Astrocyte of the spinal cord (primary cell): ENCODE measurements around the gene DDX54.
A peak's percentile ranks its signal among the peaks of the same experiment; 100 is the strongest.

ENCODE experiments used
- DNase-seq: peaks from one replicate; pipeline ENCODE4 v3.0.0; 2011; ENCODE audit warnings: low read depth, low spot score
- H3K4me3 ChIP-seq: 2 replicates; pipeline ENCODE4 v1.5.1; 2011; ENCODE audit warnings: low read depth, mild to moderate bottlenecking, low read length, moderate library complexity
- CTCF ChIP-seq: IDR thresholded peaks from 2 replicates; pipeline ENCODE4 v1.5.1; 2012; ENCODE audit warnings: low read depth, mild to moderate bottlenecking, low read length, inconsistent platforms
- in situ Hi-C: cut with HindIII; loops from 2 replicates; pipeline ENCODE4 v1.10.0; 2017; ENCODE audit warnings: low sequenced_read_pairs

DDX54 gene

GRCh38 chr12:113197518-113198077 lies 12.3 kb upstream of the DDX54 start:
- no peak for DNase-seq
- no peak overlapping the region for H3K4me3 ChIP-seq
- in situ Hi-C loops, result no loop called here
- TF ChIP-seq CTCF, result no peak

GRCh38 chr12:113196990-113197389 lies 11.7 kb upstream of the DDX54 start:
- TF ChIP-seq CTCF, result peak; percentile 81
- in situ Hi-C loops, result no loop called here
- no peak overlapping the region for H3K4me3 ChIP-seq
- peak; percentile 76 for DNase-seq

GRCh38 chr12:113196582-113196981 lies 11.3 kb upstream of the DDX54 start:
- in situ Hi-C loops, result no loop called here
- TF ChIP-seq CTCF, result no peak
- no peak overlapping the region for H3K4me3 ChIP-seq
- no peak for DNase-seq

GRCh38 chr12:113195598-113195997 lies 10.3 kb upstream of the DDX54 start:
- TF ChIP-seq CTCF, result no peak
- H3K4me3 ChIP-seq, result no peak overlapping the region
- in situ Hi-C loops, result no loop called here
- DNase-seq, result no peak

GRCh38 chr12:113194971-113195391 lies 9.7 kb upstream of the DDX54 start:
- TF ChIP-seq CTCF, result no peak
- peak; percentile 82 for DNase-seq
- H3K4me3 ChIP-seq, result no peak overlapping the region
- in situ Hi-C loops, result no loop called here

- H3K4me3 ChIP-seq, result no peak overlapping the region
- no peak for TF ChIP-seq CTCF
- in situ Hi-C loops, result no loop called here
- DNase-seq, result no peak
These were observed 5.9 kb upstream of the DDX54 start for GRCh38 chr12:113191227-113191626.

GRCh38 chr12:113190761-113191160 lies 5.5 kb upstream of the DDX54 start:
- no peak overlapping the region for H3K4me3 ChIP-seq
- in situ Hi-C loops, result no loop called here
- DNase-seq, result peak; percentile 16
- no peak for TF ChIP-seq CTCF
